B cell (primary cell): Measurements from ENCODE around the gene POLDIP3. TPM values are rescaled to one million over a fixed set of nuclear protein-coding genes. Genes with fewer than 3 reads are reported as not detected.
A peak's percentile ranks its signal among the peaks of the same experiment; 100 is the strongest.

Source experiments
- ATAC-seq: fragments of 200-7000 bp; cut with Tn5 transposase; one replicate; pipeline ENCODE4 v1.10.0; 2021; ENCODE audit warnings: low read depth, mild to moderate bottlenecking, moderate number of reproducible peaks, moderate library complexity
- CTCF ChIA-PET: fragments of 350-600 bp; sonication (Branson Sonifier 250); formaldehyde crosslinking; loops from one replicate; lab custom pipeline; 2021; ENCODE audit warnings: antibody characterized with exemption, inconsistent platforms; lab: Charles Lee
- POLR2A ChIA-PET: fragments of 350-600 bp; sonication (Branson Sonifier 250); formaldehyde crosslinking; loops from one replicate; lab custom pipeline; 2021; ENCODE audit warnings: antibody characterized with exemption; lab: Charles Lee
- DNase-seq: peaks from one replicate; pipeline ENCODE4 v3.0.0; 2013
- H2AFZ ChIP-seq: 2 replicates; pipeline ENCODE4 v1.6.1; 2012; ENCODE audit warnings: mild to moderate bottlenecking, low read depth, low read length; ENCODE audit not compliant: insufficient read depth, poor library complexity, severe bottlenecking
- H3K27ac ChIP-seq, 2 donors: 1 replicate in 1 of 2; 2 replicates in 1 of 2; pipeline ENCODE4 v1.5.1; 2012 to 2013; ENCODE audit warnings: low read length in 2 of 2, mild to moderate bottlenecking in 2 of 2, moderate library complexity in 1 of 2
- H3K27me3 ChIP-seq, 4 experiments: fragments of 200-600 bp in 1 of 4; sonication (generic) in 1 of 4; replicated peaks in 1 of 4; 1 replicate in 2 of 4; 2 replicates in 2 of 4; pipeline versions ENCODE4 v1.6.1 to v1.7.0; 2013 to 2016; ENCODE audit warnings: low read length in 3 of 4, mild to moderate bottlenecking in 2 of 4, mixed read lengths in 1 of 4, moderate library complexity in 1 of 4; ENCODE audit not compliant: insufficient read depth in 4 of 4, control insufficient read depth in 3 of 4; ENCODE audit errors: control extremely low read depth in 1 of 4
- H3K36me3 ChIP-seq, 2 experiments: replicated peaks in 1 of 2; 1 replicate in 1 of 2; 2 replicates in 1 of 2; pipeline versions ENCODE4 v1.6.1 to v1.7.1; 2013; ENCODE audit warnings: low read length in 1 of 2; ENCODE audit not compliant: insufficient read depth in 2 of 2, control insufficient read depth in 1 of 2; ENCODE audit errors: control extremely low read depth in 1 of 2, extremely low read depth in 1 of 2
- H3K4me1 ChIP-seq, 2 donors: fragments of 200-600 bp in 1 of 2; sonication (generic) in 1 of 2; 1 replicate in 1 of 2; 2 replicates in 1 of 2; pipeline versions ENCODE4 v1.5.1 to v1.6.1; 2013 to 2017; ENCODE audit warnings: low read length in 2 of 2; ENCODE audit not compliant: control insufficient read depth in 2 of 2, insufficient read depth in 2 of 2
- H3K4me2 ChIP-seq: replicated peaks from 2 replicates; pipeline ENCODE3; 2012; ENCODE audit warnings: mild to moderate bottlenecking, low read depth, low read length; ENCODE audit not compliant: poor library complexity, severe bottlenecking
- H3K4me3 ChIP-seq, 5 experiments: fragments of 200-600 bp in 1 of 5; sonication (generic) in 1 of 5; 1 replicate in 3 of 5; 2 replicates in 2 of 5; pipeline versions ENCODE4 v1.5.1 to v1.7.0; 2011 to 2016; ENCODE audit warnings: low read length in 4 of 5, mild to moderate bottlenecking in 4 of 5, low read depth in 2 of 5, control low read depth in 1 of 5, moderate library complexity in 1 of 5; ENCODE audit not compliant: insufficient read depth in 1 of 5; ENCODE audit errors: control extremely low read depth in 1 of 5, extremely low read depth in 1 of 5
- H3K79me2 ChIP-seq: fragments of 200-600 bp; sonication (generic); one replicate; pipeline ENCODE4 v1.6.0; 2016; ENCODE audit warnings: low read length; ENCODE audit not compliant: control insufficient read depth, insufficient read depth
- H3K9ac ChIP-seq: fragments of 200-600 bp; sonication (generic); 2 replicates; pipeline ENCODE4 v1.6.1; 2017; ENCODE audit warnings: mild to moderate bottlenecking, low read length, moderate library complexity
- H3K9me3 ChIP-seq, 3 donors: one replicate each; pipeline versions ENCODE4 v1.6.1 to v1.7.1; 2013; ENCODE audit warnings: low read length in 2 of 3; ENCODE audit not compliant: control insufficient read depth in 2 of 3, insufficient read depth in 1 of 3; ENCODE audit errors: control extremely low read depth in 1 of 3
- H4K20me1 ChIP-seq: 2 replicates; pipeline ENCODE4 v1.6.0; 2012; ENCODE audit warnings: mild to moderate bottlenecking, low read length; ENCODE audit not compliant: insufficient read depth, control insufficient read depth, poor library complexity, severe bottlenecking
- H3K27ac Mint-ChIP-seq: one replicate; pipeline ENCODE4 v1.8.0; 2021; ENCODE audit warnings: mixed read lengths
- H3K27me3 Mint-ChIP-seq: one replicate; pipeline ENCODE4 v1.8.0; 2021; ENCODE audit warnings: mixed read lengths
- H3K4me1 Mint-ChIP-seq: one replicate; pipeline ENCODE4 v1.8.0; 2021; ENCODE audit warnings: mixed read lengths
- H3K4me3 Mint-ChIP-seq: one replicate; pipeline ENCODE4 v1.8.0; 2021; ENCODE audit warnings: mixed read lengths
- H3K9me3 Mint-ChIP-seq: one replicate; pipeline ENCODE4 v1.8.0; 2022; ENCODE audit warnings: mixed read lengths; ENCODE audit not compliant: insufficient read depth
- CTCF ChIP-seq: fragments of 200-600 bp; IDR thresholded peaks from one replicate; pipeline ENCODE4 v1.8.0; 2022; ENCODE audit warnings: antibody characterized with exemption, mild to moderate bottlenecking
- EZH2 ChIP-seq: IDR thresholded peaks from 2 replicates; pipeline ENCODE4 v1.6.1; 2012; ENCODE audit warnings: borderline replicate concordance, low read depth, mild to moderate bottlenecking, moderate library complexity, low read length; ENCODE audit not compliant: insufficient read depth, poor library complexity, severe bottlenecking
- WGBS: methylation state at CpG from one replicate; pipeline ENCODE4 v1.1.5; 2013; ENCODE audit warnings: missing lambda C conversion rate; ENCODE audit not compliant: insufficient coverage; 5-methylcytosine and 5-hydroxymethylcytosine counted together
- intact Hi-C: fragments of 100-400 bp; cut with micrococcal nuclease; formaldehyde crosslinking; loops from one replicate; pipeline ENCODE4 v1.10.0; 2022
- polyA plus RNA-seq: library from polyadenylated mRNA; depleted of rRNA; stranded (reverse); fragments of >200 nt; gene quantifications from 2 replicates; pipeline ENCODE4 v1.2.3, GENCODE V29; 2012
- total RNA-seq, 2 donors: library from RNA; stranded (reverse); fragments of 120-200 nt in 1 of 2; gene quantifications; 1 replicate in 1 of 2; 2 replicates in 1 of 2; pipeline versions ENCODE4 v1.2.3 to v1.2.4, GENCODE V29; 2013 to 2022

The POLDIP3 gene
- total and polyA plus RNA-seq, 2 donors (not counting 1 experiment from before 2014, with no cell fraction given) = 44.9 to 86.5 TPM

- Histone ChIP-seq H3K9ac (no peak overlapping the region), H3K4me2 (no peak overlapping the region), H3K9me3 (no peaks in the 10 kb centered on the region), H3K27ac (no peak overlapping the region), H3K4me3 (no peak overlapping the region), H3K79me2 (peaks cover 40% of the 10 kb centered on the region), H3K4me1 (no peaks in the 10 kb centered on the region), H3K27me3 (no peaks in the 10 kb centered on the region), H2AFZ (no peak overlapping the region), H4K20me1 (peaks cover 67% of the 10 kb centered on the region), H3K36me3 (peaks cover 0 to 88% of the 10 kb centered on the region in 2 experiments)
- no peaks in the 10 kb centered on the region for H3K9me3 Mint-ChIP-seq
- intact Hi-C loops = no loop called here
- no peak overlapping the region for H3K4me3 Mint-ChIP-seq
- H3K4me1 Mint-ChIP-seq = no peaks in the 10 kb centered on the region
- DNase-seq (no peak), ATAC-seq (no peak)
- peak; percentile 31 for TF ChIP-seq CTCF
- TF ChIP-seq EZH2 = no peak
- CTCF ChIA-PET = interaction anchor here (0.6 to 1.1 kb wide), 3 partner anchors 11 to 209 kb away, joined by 3 to 4 read pairs (median 3); no protein-coding TSS in a partner anchor
- no peak overlapping the region for H3K27ac Mint-ChIP-seq
- H3K27me3 Mint-ChIP-seq = no peaks in the 10 kb centered on the region
- POLR2A ChIA-PET = no interaction called here
- 96% methylated on average over 13 of the region's 13 CpGs for WGBS
These were observed 17.4 kb upstream of the POLDIP3 start for GRCh38 chr22:42632096-42632495.

GRCh38 chr22:42630901-42631602 lies 16.4 kb upstream of the POLDIP3 start:
- CTCF ChIA-PET = interaction anchor here (1.1 kb wide), 1 partner anchor 10 kb away, joined by 3 read pairs; no protein-coding TSS in a partner anchor
- H3K27ac Mint-ChIP-seq = no peak overlapping the region
- intact Hi-C loops = no loop called here
- WGBS = 97% methylated on average over 25 of the region's 28 CpGs
- TF ChIP-seq CTCF = no peak
- TF ChIP-seq EZH2 = no peak
- peaks cover 2% of the 10 kb centered on the region for H3K4me1 Mint-ChIP-seq
- H3K9me3 Mint-ChIP-seq = no peaks in the 10 kb centered on the region
- H3K27me3 ChIP-seq = no peaks in the 10 kb centered on the region
- H3K4me2 ChIP-seq = no peak overlapping the region
- H3K27me3 Mint-ChIP-seq = no peaks in the 10 kb centered on the region
- H3K4me1 ChIP-seq = no peaks in the 10 kb centered on the region
- ATAC-seq (no peak), DNase-seq (no peak)
- H3K4me3 Mint-ChIP-seq = no peak overlapping the region
- H3K9me3 ChIP-seq = no peaks in the 10 kb centered on the region
- H3K27ac ChIP-seq = no peak overlapping the region
- H3K79me2 ChIP-seq = peaks cover 30% of the 10 kb centered on the region
- H3K4me3 ChIP-seq = no peak overlapping the region
- H2AFZ ChIP-seq = no peak overlapping the region
- H4K20me1 ChIP-seq = peaks cover 57% of the 10 kb centered on the region
- POLR2A ChIA-PET = no interaction called here
- H3K9ac ChIP-seq = no peak overlapping the region
- H3K36me3 ChIP-seq = peaks cover 0 to 87% of the 10 kb centered on the region in 2 experiments
